Forelimb muscle (tissue), 1 donor: ENCODE results near the gene SST. TPM values are rescaled to one million over a fixed set of nuclear protein-coding genes. Genes with fewer than 3 reads are reported as not detected.

Experiments
- DNase-seq: peaks from one replicate; pipeline ENCODE4 v3.0.0-alpha.2; 2013; ENCODE audit warnings: low read depth
- polyA plus RNA-seq: library from polyadenylated mRNA; unstranded; fragments of 120-200 nt; gene quantifications from one replicate; pipeline ENCODE4 v1.2.1, GENCODE V29; 2013; ENCODE audit not compliant: insufficient read length

Gene SST
- polyA plus RNA-seq, 1 donor: not detected

- DNase-seq: no peak
Measured at GRCh38 chr3:187629711-187630110, 40.5 kb downstream of the SST start.

- no peak for DNase-seq
Measured at GRCh38 chr3:187628169-187628568, 42.0 kb downstream of the SST start.

GRCh38 chr3:187626581-187626980 is 43.6 kb downstream of the SST start:
- DNase-seq: no peak

GRCh38 chr3:187624588-187624987 is 45.6 kb downstream of the SST start:
- no peak for DNase-seq

GRCh38 chr3:187623285-187623814 is 46.8 kb downstream of the SST start:
- no peak for DNase-seq

- DNase-seq: no peak
Measured at GRCh38 chr3:187621881-187622280, 48.3 kb downstream of the SST start.

GRCh38 chr3:187619461-187619860 is 50.7 kb downstream of the SST start:
- DNase-seq: no peak

Other genes with a start within 250 kb of the SST start
- gene RTP2, start 32.2 kb upstream of the SST start, polyA plus RNA-seq: not detected
- 30.6 TPM for gene BCL6, start 75.1 kb upstream of the SST start, polyA plus RNA-seq